Measurements from ENCODE around the gene GPER1.

Gene GPER1

DNA sequence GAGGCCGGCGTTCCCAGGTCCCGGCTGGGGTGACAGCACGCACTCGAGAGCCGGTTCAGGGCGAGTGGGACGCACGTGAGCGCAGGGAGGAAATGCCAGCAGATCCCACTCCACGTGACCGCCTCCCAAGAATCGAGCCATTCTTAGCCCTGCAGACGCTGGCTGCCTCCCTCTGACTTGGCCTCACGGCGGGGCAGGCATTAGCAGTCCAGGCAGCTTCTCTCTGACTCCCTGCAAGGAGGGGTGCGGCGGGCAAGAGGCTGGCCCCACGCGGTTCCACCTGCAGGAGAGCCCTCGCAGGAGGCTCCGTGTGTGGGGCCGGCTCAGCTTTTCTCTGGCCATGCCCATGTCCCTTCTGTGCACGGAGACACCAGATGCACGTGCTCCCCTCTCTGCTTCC lies 33.5 kb upstream of the GPER1 start:
- no peak for DNase-seq

DNA sequence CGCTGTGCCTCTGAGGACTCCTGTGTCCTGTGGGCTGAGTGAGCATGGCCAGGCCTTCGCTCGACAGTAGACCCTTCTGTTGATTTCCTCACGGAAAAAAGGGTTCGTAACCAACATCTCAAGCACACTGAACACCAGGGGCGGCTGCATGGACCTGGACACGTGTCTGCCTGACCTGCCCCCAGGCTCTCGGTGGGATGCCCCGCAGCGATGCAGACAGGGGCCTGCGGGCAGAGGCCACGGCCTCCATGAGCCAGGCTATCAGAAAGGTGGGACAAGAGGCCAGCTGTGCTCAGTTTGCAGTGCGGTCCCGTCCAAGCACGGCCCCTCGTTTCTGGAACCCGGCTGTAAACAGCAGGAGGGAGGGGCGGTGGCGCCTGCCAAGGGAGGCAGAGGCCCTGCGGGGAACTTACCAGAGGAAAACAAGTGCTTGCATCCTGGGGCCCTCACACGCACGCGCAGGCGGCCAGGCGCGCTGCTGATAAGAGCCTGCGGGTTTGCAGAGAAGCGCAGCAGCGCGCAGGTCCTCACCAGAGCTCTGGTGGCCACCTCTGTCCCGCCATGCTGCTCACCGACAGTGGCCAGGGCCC lies 33.0 kb upstream of the GPER1 start:
- no peak for DNase-seq

DNA sequence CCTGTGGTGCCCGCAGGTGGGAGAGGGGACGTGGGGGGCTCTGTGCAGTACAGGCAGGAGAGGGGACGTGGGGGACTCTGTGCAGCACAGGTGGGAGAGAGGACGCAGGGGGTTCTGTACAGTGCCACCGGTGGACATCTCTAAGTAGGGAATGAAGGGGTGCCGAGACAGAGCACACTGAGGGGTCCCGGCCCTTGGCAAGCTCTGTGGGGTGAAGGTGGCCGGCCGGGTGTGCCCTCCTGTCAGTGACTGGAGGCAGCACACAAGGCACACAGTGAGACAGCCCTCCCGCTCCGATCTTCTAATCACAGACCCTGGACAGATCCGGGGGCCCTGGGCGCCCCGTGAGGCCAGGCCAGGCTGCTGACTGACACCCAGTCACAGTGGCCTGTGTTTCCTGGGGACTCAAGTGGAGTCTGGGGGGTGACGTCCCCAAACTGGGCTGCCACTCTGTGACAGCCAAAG lies 32.4 kb upstream of the GPER1 start:
- DNase-seq: no peak

DNA sequence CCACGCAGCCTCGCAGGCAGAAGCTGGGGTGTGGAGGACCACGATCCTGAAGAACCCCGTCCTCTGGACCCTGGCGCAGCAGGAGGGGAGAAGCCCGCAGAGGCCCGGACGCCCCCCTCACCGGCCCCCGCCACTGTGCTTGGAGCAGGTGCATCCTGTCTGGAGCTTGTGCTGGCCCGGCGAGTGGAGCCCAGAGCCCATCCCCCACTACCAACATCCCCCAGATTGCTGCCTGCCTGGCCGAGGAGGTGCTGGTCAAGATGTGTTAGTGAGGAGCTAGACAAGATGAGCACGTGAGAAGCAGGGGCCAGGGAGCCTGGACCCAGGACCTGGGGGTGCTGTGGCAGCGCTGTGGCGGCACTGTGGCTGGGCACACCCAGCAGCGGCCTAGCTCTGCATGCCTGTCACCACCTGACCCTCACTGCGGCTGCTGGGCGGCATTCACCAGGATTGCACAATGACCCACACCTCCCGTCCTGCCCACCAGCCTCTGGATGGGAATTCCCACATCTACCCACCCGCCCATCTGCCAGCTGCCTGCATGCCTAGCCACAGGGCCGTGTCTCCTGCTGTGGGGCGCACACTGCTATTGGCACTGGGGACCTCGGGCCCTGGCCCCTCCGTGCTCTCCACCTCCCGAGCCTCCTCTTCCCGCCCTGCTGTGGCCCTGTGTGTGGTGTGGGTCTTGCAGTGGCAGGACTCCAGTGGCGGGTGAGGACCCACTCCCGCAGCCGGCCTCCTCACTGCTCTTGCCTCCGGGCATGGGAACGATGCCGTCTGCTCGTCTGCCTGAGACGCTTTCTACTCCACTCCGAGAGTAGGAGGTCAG lies 31.7 kb upstream of the GPER1 start:
- DNase-seq: no peak

DNA sequence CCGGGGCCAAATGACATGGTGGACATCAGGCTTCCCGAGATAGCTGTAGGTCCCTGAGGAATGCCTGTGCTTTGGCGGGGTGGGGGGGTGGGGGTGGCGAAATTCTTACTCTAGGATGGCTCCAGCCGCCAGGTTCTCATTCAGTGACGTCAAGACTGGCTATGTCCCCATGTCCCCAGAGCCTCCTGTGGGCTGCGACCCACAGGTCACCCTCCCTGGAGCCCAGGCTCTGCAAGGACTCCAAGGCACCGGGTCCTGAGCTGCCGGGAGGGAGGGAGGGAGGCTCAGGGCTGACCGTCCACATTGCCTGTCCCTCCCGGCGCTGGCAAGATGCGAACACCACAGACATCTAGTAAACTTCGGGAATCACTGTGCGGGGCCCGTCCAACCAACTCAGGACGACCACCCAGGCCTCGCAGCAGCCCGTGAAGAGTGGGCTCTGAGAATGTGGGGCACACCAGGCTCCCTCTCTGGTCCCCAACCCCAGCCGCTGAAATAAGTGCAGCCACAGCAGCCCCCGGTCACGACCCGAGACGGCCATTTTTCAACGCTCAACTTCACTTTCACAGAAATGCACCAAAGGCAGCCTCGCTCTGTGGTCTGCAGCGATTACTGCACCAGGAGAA lies 31.0 kb upstream of the GPER1 start:
- no peak for DNase-seq

DNA sequence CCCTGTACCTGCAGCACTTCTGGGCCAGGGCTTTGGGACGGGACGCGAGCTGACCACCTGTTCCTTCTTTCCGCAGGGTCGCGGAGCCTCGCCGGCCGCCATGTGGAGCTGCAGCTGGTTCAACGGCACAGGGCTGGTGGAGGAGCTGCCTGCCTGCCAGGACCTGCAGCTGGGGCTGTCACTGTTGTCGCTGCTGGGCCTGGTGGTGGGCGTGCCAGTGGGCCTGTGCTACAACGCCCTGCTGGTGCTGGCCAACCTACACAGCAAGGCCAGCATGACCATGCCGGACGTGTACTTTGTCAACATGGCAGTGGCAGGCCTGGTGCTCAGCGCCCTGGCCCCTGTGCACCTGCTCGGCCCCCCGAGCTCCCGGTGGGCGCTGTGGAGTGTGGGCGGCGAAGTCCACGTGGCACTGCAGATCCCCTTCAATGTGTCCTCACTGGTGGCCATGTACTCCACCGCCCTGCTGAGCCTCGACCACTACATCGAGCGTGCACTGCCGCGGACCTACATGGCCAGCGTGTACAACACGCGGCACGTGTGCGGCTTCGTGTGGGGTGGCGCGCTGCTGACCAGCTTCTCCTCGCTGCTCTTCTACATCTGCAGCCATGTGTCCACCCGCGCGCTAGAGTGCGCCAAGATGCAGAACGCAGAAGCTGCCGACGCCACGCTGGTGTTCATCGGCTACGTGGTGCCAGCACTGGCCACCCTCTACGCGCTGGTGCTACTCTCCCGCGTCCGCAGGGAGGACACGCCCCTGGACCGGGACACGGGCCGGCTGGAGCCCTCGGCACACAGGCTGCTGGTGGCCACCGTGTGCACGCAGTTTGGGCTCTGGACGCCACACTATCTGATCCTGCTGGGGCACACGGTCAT lies 30.3 kb upstream of the GPER1 start:
- no peak for DNase-seq

DNA sequence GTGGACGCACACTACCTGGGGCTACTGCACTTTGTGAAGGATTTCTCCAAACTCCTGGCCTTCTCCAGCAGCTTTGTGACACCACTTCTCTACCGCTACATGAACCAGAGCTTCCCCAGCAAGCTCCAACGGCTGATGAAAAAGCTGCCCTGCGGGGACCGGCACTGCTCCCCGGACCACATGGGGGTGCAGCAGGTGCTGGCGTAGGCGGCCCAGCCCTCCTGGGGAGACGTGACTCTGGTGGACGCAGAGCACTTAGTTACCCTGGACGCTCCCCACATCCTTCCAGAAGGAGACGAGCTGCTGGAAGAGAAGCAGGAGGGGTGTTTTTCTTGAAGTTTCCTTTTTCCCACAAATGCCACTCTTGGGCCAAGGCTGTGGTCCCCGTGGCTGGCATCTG lies 29.6 kb upstream of the GPER1 start:
- no peak for DNase-seq

DNA sequence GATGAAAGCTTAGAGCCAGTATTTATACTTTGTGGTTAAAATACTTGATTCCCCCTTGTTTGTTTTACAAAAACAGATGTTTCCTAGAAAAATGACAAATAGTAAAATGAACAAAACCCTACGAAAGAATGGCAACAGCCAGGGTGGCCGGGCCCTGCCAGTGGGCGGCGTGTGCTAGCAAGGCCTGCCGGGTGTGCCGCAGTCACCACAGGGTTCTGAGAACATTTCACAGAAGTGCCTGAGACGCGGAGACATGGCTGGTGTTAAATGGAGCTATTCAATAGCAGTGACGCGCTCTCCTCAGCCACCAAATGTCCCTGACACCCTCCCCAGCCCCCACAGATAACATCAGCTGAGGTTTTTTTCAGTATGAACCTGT lies 29.1 kb upstream of the GPER1 start:
- no peak for DNase-seq

DNA sequence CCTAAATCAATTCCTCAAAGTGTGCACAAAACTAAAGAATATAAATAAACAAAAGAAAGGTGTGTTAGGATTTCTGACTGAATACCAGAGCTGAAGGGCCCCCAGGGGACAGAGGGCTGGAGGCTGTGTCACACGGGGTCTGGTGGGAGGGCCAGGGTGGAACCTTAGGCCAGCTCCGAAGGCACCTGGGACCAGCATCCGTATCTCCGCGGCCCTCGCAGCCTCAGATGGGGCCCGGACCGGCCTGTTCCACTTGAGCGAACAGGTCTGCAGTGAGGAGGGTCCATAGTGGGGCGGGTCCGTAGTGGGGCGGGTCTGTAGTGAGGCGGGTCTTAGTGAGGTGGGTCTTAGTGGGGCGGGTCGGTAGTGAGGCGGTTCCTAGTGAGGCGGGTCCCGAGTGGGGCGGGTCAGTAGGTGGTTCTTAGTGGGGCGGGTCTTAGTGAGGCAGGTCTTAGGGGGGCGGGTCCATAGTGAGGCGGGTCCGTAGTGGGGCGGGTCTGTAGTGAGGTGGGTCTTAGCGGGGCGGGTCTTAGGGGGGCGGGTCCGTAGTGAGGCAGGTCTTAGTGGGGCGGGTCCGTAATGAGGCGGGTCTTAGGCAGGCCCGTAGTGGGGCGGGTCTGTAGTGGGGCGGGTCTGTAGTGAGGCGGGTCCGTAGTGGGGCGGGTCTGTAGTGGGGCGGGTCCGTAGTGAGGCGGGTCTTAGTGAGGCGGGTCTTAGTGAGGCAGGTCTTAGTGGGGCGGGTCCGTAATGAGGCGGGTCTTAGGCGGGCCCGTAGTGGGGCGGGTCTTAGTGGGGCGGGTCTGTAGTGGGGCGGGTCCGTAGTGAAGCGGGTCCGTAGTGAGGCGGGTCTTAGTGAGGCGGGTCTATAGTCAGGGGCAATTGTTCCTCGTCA lies 28.5 kb upstream of the GPER1 start:
- DNase-seq: no peak

DNA sequence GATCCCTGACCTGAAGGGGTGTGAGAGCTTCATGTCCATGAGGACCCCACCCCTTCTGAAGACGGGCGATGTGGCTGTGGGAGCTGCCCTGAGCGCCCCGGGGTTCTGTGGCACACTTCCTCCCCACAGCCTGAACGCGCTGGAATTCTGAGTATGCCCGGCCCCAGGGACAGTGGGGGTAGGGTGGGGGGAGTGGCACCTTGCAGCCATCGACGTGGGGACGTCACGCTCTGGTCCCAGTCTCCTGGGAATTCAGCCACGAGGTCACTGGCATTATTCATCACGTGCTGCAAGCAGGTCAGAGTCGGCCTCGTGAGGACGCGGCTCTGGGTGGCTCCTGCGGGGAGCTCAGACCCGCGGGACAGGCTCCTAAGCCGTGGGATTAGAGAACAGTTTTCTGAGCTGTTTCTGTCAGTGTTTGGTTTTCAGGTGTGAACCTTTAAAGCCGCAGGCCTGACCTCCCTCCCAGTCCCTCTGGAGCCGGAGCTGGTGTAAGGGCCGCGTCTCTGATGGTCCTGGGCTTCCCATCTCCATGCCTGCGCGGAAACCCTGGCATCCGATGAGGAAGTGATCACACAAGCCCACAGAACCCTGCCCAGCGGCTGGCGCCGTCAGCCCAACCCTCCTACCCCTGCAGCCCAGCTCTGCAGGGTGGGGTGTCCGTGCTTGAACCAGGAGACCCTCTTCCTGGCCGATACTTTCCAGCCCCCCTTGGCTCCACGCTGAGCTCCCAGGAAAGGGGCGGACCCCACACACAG lies 27.4 kb upstream of the GPER1 start:
- DNase-seq: no peak

DNA sequence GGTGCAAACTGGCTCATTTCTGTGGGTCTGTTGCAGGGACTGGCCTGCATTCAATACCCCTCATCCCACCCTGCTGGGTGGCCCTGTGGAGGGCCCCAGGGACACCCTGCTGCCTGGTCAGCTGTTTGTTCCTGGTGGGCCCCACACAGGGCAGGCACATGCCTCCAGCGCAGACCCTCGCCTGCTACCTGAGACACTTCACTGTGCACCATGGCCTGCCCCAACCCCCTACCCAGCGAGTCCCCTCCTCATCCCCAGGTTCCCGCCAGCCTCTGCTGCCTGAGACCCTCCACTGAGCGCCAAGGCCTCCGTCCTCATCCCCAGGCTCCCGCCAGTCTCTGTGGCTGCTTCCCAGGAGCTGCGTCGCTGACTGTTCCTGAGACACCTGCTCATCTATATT lies 26.7 kb upstream of the GPER1 start:
- DNase-seq: no peak

DNA sequence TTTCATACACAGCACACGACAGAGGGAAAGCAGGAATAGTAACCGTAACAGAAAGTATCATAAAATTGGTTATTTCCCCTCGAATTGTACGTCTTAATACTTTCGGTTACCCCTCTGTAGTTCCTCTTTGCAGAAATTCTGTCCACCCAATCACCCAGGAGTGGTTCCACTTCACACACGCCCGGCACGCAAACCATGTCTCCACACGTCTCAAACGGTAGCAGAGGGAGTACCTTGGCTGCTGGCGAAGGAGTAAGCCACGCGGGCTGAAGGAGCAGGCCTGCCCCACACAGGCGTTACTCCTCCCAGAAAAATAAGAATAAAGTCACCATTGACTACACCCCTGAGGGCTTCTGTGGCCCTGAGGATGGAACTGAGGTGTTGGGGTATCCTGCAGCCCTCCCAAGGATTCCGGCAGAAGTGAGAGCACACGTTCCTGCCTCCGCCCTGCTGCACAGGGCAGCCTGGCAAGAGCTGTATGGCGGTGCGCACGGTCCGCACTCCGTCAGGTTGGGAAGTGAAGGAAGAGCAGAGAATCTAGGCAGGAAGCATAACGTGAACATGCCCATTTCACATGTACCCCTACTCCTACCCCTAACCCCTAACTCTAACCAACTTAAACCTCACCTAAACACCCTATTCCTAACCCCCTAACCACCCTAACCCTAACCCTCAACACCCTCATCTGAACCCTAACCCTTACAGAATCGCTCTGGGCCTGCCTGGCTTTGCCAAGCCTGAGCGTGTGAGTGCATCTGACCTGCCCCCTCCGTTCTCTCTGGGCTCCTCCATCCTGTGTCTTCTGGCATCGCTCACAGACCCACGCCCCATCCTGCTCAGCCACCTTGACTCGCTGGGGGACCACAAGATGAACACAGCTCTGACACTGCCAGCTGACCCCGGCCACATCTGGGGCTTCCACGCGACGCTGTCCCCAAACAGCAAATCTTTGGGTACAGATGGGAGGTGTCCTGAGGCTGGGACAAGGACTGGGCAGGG lies 25.3 kb upstream of the GPER1 start:
- no peak for DNase-seq

DNA sequence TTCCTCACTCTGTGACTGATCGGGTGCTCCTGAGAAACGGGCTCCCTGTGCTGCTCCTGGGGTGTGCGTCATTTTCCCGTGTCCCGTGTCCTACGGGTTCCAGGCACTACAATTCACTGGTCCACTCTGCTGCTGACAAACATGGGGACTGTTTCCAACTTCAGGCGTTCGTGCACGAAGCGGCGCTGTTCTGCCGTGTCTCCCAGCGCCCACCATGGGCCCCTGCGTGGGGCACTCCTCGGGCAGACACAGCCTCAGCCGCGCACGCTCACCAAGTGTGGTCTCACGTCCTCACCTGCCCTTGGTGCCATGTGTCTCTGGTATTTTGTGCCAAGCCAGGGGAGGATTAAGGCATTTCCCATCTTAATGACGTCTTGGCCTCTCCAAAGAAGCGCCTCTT lies 24.6 kb upstream of the GPER1 start:
- no peak for DNase-seq

DNA sequence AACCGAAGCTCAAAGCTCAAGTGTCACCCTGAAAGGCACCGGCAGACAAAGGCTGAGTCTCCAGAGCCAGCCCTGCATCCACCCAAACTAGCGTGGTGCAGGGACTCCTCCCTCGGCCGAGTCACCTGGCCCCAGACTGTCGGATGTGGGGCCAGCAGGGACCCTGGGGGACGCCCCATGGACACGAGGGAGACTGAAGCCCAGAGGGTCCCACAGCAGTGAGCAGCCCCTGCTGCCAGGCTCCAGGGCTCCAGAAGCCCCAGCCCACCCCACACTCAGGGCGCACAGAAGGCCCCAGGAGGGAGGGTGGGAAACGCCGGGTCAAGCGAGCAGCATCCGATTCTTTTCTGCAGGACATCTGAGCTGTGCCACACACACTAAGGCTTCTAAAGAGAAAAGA lies 23.3 kb upstream of the GPER1 start:
- no peak for DNase-seq

DNA sequence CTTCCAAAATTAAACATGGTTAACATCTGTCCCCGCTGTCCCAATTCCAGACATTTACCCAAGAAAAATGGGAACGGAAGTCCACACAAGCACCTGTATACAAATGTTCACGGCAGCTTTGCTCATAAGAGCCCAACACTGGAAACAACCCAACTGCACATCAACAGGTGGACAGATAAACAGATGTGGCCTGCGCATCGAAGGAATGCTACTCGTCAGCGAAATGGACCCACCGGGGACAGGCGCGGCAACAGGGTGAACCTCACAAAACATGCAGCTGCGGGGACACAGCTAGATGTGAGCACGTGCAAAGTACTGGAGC lies 22.7 kb upstream of the GPER1 start:
- no peak for DNase-seq

DNA sequence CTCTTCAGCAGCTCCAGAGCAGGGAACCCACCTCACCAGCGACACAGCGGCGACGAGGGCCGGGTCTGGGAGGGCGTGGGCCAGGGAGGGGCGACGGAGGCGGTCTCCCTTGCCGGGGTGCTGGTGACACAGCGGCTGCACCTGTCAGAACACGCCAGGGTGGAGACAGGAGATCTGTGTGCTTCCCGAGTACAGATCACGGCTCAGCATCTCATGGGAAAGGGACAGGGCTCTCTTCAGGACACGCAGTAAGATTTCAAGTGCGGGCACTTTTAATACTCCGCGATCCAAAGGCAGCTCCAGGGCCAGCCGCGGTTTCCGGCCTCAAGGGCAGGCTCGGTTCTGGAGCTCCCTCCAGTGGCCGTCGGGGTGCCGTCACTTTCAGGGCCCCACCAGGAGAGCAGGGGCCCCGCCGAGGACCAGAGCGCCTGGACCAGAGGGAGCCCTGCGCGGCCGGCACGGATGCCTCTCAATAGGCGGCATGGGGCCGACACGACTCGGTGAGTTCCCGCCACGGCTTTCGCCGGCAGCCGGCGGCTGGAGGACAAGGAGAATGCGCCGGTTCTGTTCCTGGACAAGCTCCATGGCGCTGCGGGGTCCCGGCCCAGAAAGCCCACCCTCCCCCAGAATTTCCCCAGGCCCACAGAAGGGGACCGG lies 22.2 kb upstream of the GPER1 start:
- DNase-seq: no peak

DNA sequence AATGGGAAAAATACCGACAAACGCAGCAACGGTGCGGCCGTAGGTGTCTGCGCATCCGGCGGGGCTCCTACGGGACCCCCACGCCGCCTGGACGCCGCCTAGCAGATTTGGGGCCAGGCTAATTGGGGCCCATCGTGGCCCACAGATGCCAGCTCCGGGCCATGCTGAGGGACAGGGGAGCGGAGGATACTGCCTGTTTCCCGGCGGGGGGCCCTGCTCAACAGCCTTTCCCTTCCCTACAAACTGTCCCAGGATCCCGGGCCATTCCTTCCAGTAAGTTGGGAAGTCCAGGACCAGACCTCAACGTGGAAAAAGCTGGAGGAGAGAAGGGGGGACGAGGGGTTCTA lies 21.7 kb upstream of the GPER1 start:
- no peak for DNase-seq

DNA sequence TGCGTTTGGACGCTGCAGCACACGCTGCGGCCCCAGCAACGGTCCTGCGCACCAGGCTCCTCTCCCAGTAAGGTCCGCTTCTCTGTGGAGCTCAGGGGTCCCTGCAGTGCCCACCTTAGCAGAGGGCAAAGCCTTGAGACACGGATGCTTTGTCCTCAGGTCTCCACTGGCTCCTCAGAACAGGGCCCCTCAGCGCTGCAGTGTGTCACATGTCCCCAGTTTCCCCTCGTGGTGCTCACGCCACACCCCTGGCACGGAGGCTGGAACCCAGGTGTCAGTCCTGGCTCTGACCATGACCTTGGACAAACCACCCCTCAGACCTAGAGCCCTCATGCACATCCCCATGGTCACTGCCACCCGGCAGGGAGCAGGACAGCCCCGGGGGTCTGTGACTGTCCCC lies 19.9 kb upstream of the GPER1 start:
- no peak for DNase-seq

DNA sequence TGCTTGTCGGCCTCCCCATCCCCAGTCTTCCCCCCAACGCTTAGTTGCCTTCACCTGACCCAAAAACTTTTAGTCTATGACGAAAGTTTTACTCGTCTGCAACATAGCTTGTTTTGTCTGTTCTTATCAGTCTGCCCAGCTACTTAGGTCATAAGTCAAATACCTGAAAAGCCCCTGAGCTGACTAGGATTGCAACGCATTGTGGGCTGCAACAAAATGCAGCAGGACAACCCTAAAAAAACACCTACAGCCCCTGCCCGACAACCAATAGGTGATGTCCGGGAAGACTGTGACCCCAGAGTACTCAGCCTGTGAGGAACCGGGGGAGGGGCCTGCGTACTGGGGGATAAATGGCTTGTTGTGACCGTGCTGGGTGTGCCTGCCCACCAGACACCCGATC lies 19.3 kb upstream of the GPER1 start:
- no peak for DNase-seq

DNA sequence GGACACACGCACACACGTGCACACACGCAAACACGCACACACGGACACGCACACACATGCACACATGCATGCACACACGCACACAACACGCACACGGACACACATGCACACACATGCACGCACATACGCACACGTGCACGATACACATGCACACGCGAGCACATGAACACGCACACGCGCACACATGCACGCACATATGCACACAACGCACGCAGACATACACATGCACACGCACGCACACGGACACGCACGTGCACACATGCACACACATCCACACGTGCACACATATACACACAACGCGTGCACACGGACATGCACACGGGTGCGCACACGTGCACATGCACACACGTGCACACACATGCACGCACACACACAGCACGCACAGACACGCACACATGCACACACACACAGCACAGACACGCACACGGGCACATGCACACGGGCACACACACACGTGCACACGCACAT lies 17.3 kb upstream of the GPER1 start:
- no peak for DNase-seq
